Endothelial cell of umbilical vein (primary cell): ENCODE measurements around the gene SUSD6. TPM values are rescaled to one million over a fixed set of nuclear protein-coding genes. Genes with fewer than 3 reads are reported as not detected.

ENCODE experiments used
- BruUV-seq: library from RNA; stranded (reverse); fragments of 400-500 nt; replicated peaks from 2 replicates; lab custom pipeline; 2021; lab: Mats Ljungman, UMichigan
- CTCF ChIA-PET: fragments of 300-600, 350-600 bp; sonication (Branson Sonifier 250); formaldehyde crosslinking; loops from one replicate; lab custom pipeline; 2021; ENCODE audit warnings: antibody characterized with exemption, inconsistent platforms; lab: Charles Lee
- POLR2A ChIA-PET: fragments of 300-600, 350-600 bp; sonication (Branson Sonifier 250); formaldehyde crosslinking; loops from one replicate; lab custom pipeline; 2021; ENCODE audit warnings: antibody characterized with exemption, inconsistent platforms; lab: Charles Lee
- DNase-seq: peaks from one replicate; pipeline ENCODE4 v3.0.0-alpha.2; 2011; ENCODE audit warnings: low read depth, low spot score
- FAIRE-seq: peaks from 2 replicates; lab custom pipeline; 2011; peaks lifted over from hg19 to GRCh38; lab: Jason Lieb, UNC
- H2AFZ ChIP-seq: 2 replicates; pipeline ENCODE4 v1.6.0; 2012; ENCODE audit warnings: low read depth, low read length, control low read depth, inconsistent platforms
- H3K27ac ChIP-seq: 2 replicates; pipeline ENCODE4 v1.5.1; 2011; ENCODE audit warnings: low read depth, mild to moderate bottlenecking, control low read depth, low read length, moderate library complexity; ENCODE audit not compliant: insufficient read depth
- H3K27me3 ChIP-seq, 2 experiments: 2 replicates each; pipeline versions ENCODE4 v1.6.0 to v1.6.1; 2011; ENCODE audit warnings: low read length in 2 of 2, mixed read lengths in 1 of 2; ENCODE audit not compliant: control insufficient read depth in 2 of 2, insufficient read depth in 2 of 2
- H3K36me3 ChIP-seq, 2 experiments: 2 replicates in 1 of 2; 3 replicates in 1 of 2; pipeline ENCODE4 v1.5.1; 2011; ENCODE audit warnings: low read length in 2 of 2, mild to moderate bottlenecking in 1 of 2, moderate library complexity in 1 of 2; ENCODE audit not compliant: control insufficient read depth in 2 of 2, insufficient read depth in 2 of 2; ENCODE audit errors: extremely low read depth in 1 of 2
- H3K4me1 ChIP-seq: 3 replicates; pipeline ENCODE4 v1.5.1; 2011; ENCODE audit warnings: mild to moderate bottlenecking, low read length; ENCODE audit not compliant: control insufficient read depth, insufficient read depth; ENCODE audit errors: extremely low read depth
- H3K4me2 ChIP-seq: 2 replicates; pipeline ENCODE4 v1.6.1; 2011; ENCODE audit warnings: low read length, control low read depth, mixed read lengths; ENCODE audit not compliant: insufficient read depth
- H3K4me3 ChIP-seq, 3 experiments: fragments of 200-600 bp in 1 of 3; sonication (generic), shearing (Covaris generic) in 1 of 3; replicated peaks in 1 of 3; 2 replicates each; pipeline ENCODE4 v1.5.1; 2011 to 2016; ENCODE audit warnings: control low read depth in 3 of 3, low read length in 3 of 3, mild to moderate bottlenecking in 2 of 3, inconsistent platforms in 1 of 3, low read depth in 1 of 3, moderate library complexity in 1 of 3; ENCODE audit not compliant: insufficient read depth in 1 of 3
- H3K79me2 ChIP-seq: 2 replicates; pipeline ENCODE4 v1.6.0; 2012; ENCODE audit warnings: low read length, inconsistent platforms; ENCODE audit not compliant: control insufficient read depth, insufficient read depth
- H3K9ac ChIP-seq: replicated peaks from 2 replicates; pipeline ENCODE3; 2011; ENCODE audit warnings: low read length, control low read depth; ENCODE audit not compliant: insufficient read depth; ENCODE audit errors: extremely low read depth
- H3K9me1 ChIP-seq: replicated peaks from 3 replicates; pipeline ENCODE4 v1.6.0; 2011; ENCODE audit warnings: mild to moderate bottlenecking, low read length; ENCODE audit not compliant: control insufficient read depth, insufficient read depth; ENCODE audit errors: extremely low read depth
- H3K9me3 ChIP-seq: replicated peaks from 2 replicates; pipeline ENCODE4 v1.5.1; 2012; ENCODE audit warnings: low read length, inconsistent platforms; ENCODE audit not compliant: control insufficient read depth, insufficient read depth
- H4K20me1 ChIP-seq: replicated peaks from 2 replicates; pipeline ENCODE3; 2011; ENCODE audit warnings: mild to moderate bottlenecking, low read length; ENCODE audit not compliant: control insufficient read depth, insufficient read depth; ENCODE audit errors: extremely low read depth
- CTCF ChIP-seq, 2 donors: IDR thresholded peaks; 1 replicate in 1 of 2; 2 replicates in 1 of 2; pipeline ENCODE4 v1.5.1; 2011; ENCODE audit warnings: low read length in 2 of 2, mild to moderate bottlenecking in 2 of 2, moderate library complexity in 2 of 2, control low read depth in 1 of 2, inconsistent platforms in 1 of 2, low read depth in 1 of 2; ENCODE audit not compliant: insufficient read depth in 1 of 2; ENCODE audit errors: extremely low read depth in 1 of 2
- EZH2 ChIP-seq: IDR thresholded peaks from 2 replicates; pipeline ENCODE4 v1.6.1; 2012; ENCODE audit warnings: borderline replicate concordance, low read depth, mild to moderate bottlenecking, moderate library complexity, low read length, inconsistent platforms; ENCODE audit not compliant: severe bottlenecking
- FOS ChIP-seq: IDR thresholded peaks from 2 replicates; pipeline ENCODE4 v1.6.1; 2011; ENCODE audit warnings: mild to moderate bottlenecking, low read length, moderate library complexity, borderline replicate concordance; ENCODE audit not compliant: insufficient read depth
- GATA2 ChIP-seq: IDR thresholded peaks from 2 replicates; pipeline ENCODE4 v1.7.0; 2011; ENCODE audit warnings: low read depth, mild to moderate bottlenecking, moderate library complexity, mixed read lengths, low read length; ENCODE audit not compliant: insufficient read length, insufficient read depth
- JUN ChIP-seq: IDR thresholded peaks from 2 replicates; pipeline ENCODE4 v1.6.1; 2011; ENCODE audit warnings: borderline replicate concordance, low read depth; ENCODE audit not compliant: insufficient read length, insufficient read depth
- MAX ChIP-seq: IDR thresholded peaks from 2 replicates; pipeline ENCODE4 v1.6.1; 2011; ENCODE audit not compliant: insufficient read depth, insufficient read length
- MYC ChIP-seq: IDR thresholded peaks from one replicate; pipeline ENCODE4 v1.6.1; 2011; ENCODE audit warnings: mild to moderate bottlenecking, low read depth, low read length
- POLR2A ChIP-seq: IDR thresholded peaks from 2 replicates; pipeline ENCODE4 v1.6.1; 2012; ENCODE audit warnings: low read depth, mild to moderate bottlenecking, control low read depth, low read length
- POLR2AphosphoS5 ChIP-seq: IDR thresholded peaks from 2 replicates; pipeline ENCODE4 v1.6.1; 2012; ENCODE audit warnings: low read depth, mild to moderate bottlenecking, control low read depth, low read length, moderate library complexity; ENCODE audit not compliant: insufficient read depth
- dilution Hi-C: fragments of 300-500 bp; cut with MboI; formaldehyde crosslinking; loops from one replicate; pipeline ENCODE4 v1.15.0; 2019; ENCODE audit warnings: low sequenced_read_pairs; ENCODE audit not compliant: extremely low pct_ligation_motif_present
- intact Hi-C: fragments of 100-400 bp; cut with micrococcal nuclease; formaldehyde crosslinking; loops from one replicate; pipeline ENCODE4 v1.10.0; 2022
- polyA plus RNA-seq, 4 experiments: library from polyadenylated mRNA; depleted of rRNA in 3 of 4; stranded (reverse) in 3 of 4; unstranded in 1 of 4; fragments of >200 nt; gene quantifications; 2 replicates each; pipeline versions ENCODE4 v1.2.1 to v1.2.3, GENCODE V29; 2011 to 2012; ENCODE audit warnings: missing spikeins in 1 of 4
- total RNA-seq: library from RNA; stranded (reverse); gene quantifications from 2 replicates; pipeline ENCODE4 v1.2.3, GENCODE V29; 2021

SUSD6 gene
- total and polyA plus RNA-seq, 2 donors (not counting 3 experiments of a cell fraction or from before 2014, with no cell fraction given): 13.4 to 19.5 TPM

GRCh38 chr14:69610874-69611171 is 573 bp upstream of the SUSD6 start:
- Histone ChIP-seq H3K4me3 (peak overlapping the region; percentile 30 to 70 (median 30)), H4K20me1 (no peaks in the 10 kb centered on the region), H3K27ac (peak overlapping the region; percentile 14), H3K36me3 (no peaks in the 10 kb centered on the region), H3K27me3 (no peaks in the 10 kb centered on the region), H2AFZ (peak overlapping the region; percentile 59), H3K4me1 (peaks cover 28% of the 10 kb centered on the region), H3K9me3 (no peaks in the 10 kb centered on the region), H3K4me2 (peak overlapping the region; percentile 59), H3K79me2 (peaks cover 31% of the 10 kb centered on the region), H3K9me1 (no peaks in the 10 kb centered on the region), H3K9ac (peak overlapping the region; percentile 33)
- POLR2A ChIA-PET: interaction anchor here (0.5 to 1.1 kb wide), 4 partner anchors 26 to 163 kb away, joined by 3 to 5 read pairs (median 4); partner anchors contain the start of gene SRSF5
- CTCF ChIA-PET: interaction anchor here (0.7 to 3.5 kb wide), 7 partner anchors 12 to 820 kb away, joined by 3 to 19 read pairs (median 9); no protein-coding TSS in a partner anchor
- dilution Hi-C loops: no loop called here
- no peak for DNase-seq
- no peak for FAIRE-seq
- intact Hi-C loops: loop anchor here (1.0 to 2.0 kb wide), 5 partner anchors 25 to 156 kb away; partner anchors contain the start of gene SRSF5
- no TSS peak for BruUV-seq
- no peak for TF ChIP-seq MAX
- no peak for TF ChIP-seq FOS
- TF ChIP-seq POLR2AphosphoS5: no peak
- no peak for TF ChIP-seq GATA2
- TF ChIP-seq MYC: no peak
- no peak for TF ChIP-seq JUN
- TF ChIP-seq EZH2: no peak
- TF ChIP-seq POLR2A: no peak
- TF ChIP-seq CTCF (IDR thresholded peaks at IDR 0.05; ENCODE audit: extremely low read depth in 1 of 2, insufficient read depth in 1 of 2, low read depth in 1 of 2, low read length in 2 of 2): no peak
